Thyroid gland (tissue), 4 donors: ENCODE data around the gene FAM117B. TPM values are rescaled to one million over a fixed set of nuclear protein-coding genes. Genes with fewer than 3 reads are reported as not detected.

Experiments used
- DNase-seq, 2 donors: peaks; one replicate each; pipeline ENCODE4 v3.0.0-alpha.2; 2019
- H3K27ac ChIP-seq, 3 donors: fragments of 200-600 bp; sonication (generic); 1 replicate in 2 of 3; 2 replicates in 1 of 3; pipeline ENCODE4 v1.5.1; 2016 to 2019; ENCODE audit warnings: mild to moderate bottlenecking in 1 of 3, moderate library complexity in 1 of 3
- H3K27me3 ChIP-seq: fragments of 200-600 bp; sonication (generic); one replicate; pipeline ENCODE4 v1.5.1; 2019
- H3K36me3 ChIP-seq, 2 donors: fragments of 200-600 bp; sonication (generic); one replicate each; pipeline ENCODE4 v1.5.1; 2016 to 2019
- H3K4me1 ChIP-seq, 2 donors: fragments of 200-600 bp; sonication (generic); one replicate each; pipeline ENCODE4 v1.5.1; 2017 to 2019
- H3K4me3 ChIP-seq, 3 donors: fragments of 200-600 bp; sonication (generic); replicated peaks in 1 of 3; 1 replicate in 2 of 3; 2 replicates in 1 of 3; pipeline ENCODE4 v1.5.1; 2016; ENCODE audit warnings: mild to moderate bottlenecking in 1 of 3
- H3K9me3 ChIP-seq: fragments of 200-600 bp; sonication (generic); one replicate; pipeline ENCODE4 v1.5.1; 2017
- CTCF ChIP-seq, 6 experiments: fragments of 200-600 bp in 3 of 6; fragments of 450-650 bp in 3 of 6; sonication (generic) in 3 of 6; IDR thresholded peaks; one replicate each; pipeline ENCODE4 v1.5.1; 2016 to 2019; ENCODE audit warnings: antibody characterized with exemption in 6 of 6, mild to moderate bottlenecking in 2 of 6, inconsistent platforms in 1 of 6, moderate library complexity in 1 of 6
- POLR2A ChIP-seq, 2 donors: fragments of 450-650 bp; IDR thresholded peaks; one replicate each; pipeline ENCODE4 v1.6.1; 2017; ENCODE audit warnings: antibody characterized with exemption in 2 of 2, mild to moderate bottlenecking in 2 of 2, moderate library complexity in 1 of 2
- WGBS, 2 donors: methylation state at CpG; one replicate each; pipeline ENCODE4 v1.1.5; 2017; 5-methylcytosine and 5-hydroxymethylcytosine counted together
- intact Hi-C: fragments of 100-400 bp; cut with DNase I; formaldehyde crosslinking; loops from one replicate; pipeline ENCODE4 v1.15.1; 2023
- total RNA-seq, 4 donors: library from RNA; depleted of rRNA; stranded (reverse); fragments of >200 nt; gene quantifications; one replicate each; pipeline ENCODE4 v1.2.3, GENCODE V29; 2016

FAM117B gene
- total RNA-seq, 4 donors from 2014 or later: 6.7 to 12.4 (median 7.7) TPM

GRCh38 chr2:202599105-202599504 lies 35.7 kb upstream of the FAM117B start:
- H3K4me1 ChIP-seq: no peaks in the 10 kb centered on the region
- no peaks in the 10 kb centered on the region for H3K36me3 ChIP-seq
- WGBS, 2 donors: 94 to 99% methylated on average over 2 of the region's 2 CpGs
- H3K4me3 ChIP-seq: no peak overlapping the region
- intact Hi-C loops: no loop called here
- H3K27ac ChIP-seq: no peak overlapping the region
- H3K27me3 ChIP-seq: no peaks in the 10 kb centered on the region
- TF ChIP-seq CTCF (IDR thresholded peaks at IDR 0.05) (no peak), POLR2A (IDR thresholded peaks at IDR 0.05) (no peak)
- H3K9me3 ChIP-seq: no peaks in the 10 kb centered on the region
- no peak for DNase-seq

GRCh38 chr2:202599911-202600310 lies 34.9 kb upstream of the FAM117B start:
- 83 to 88% methylated on average over 4 of the region's 4 CpGs for WGBS, 2 donors
- no peaks in the 10 kb centered on the region for H3K9me3 ChIP-seq
- no peaks in the 10 kb centered on the region for H3K27me3 ChIP-seq
- H3K4me3 ChIP-seq: no peak overlapping the region
- H3K36me3 ChIP-seq: no peaks in the 10 kb centered on the region
- no peak for TF ChIP-seq POLR2A (IDR thresholded peaks at IDR 0.05)
- TF ChIP-seq CTCF (IDR thresholded peaks at IDR 0.05): no peak
- DNase-seq: no peak
- H3K4me1 ChIP-seq: no peaks in the 10 kb centered on the region
- intact Hi-C loops: no loop called here
- no peak overlapping the region for H3K27ac ChIP-seq

GRCh38 chr2:202604699-202605098 lies 30.1 kb upstream of the FAM117B start:
- no peak overlapping the region for H3K4me3 ChIP-seq
- H3K36me3 ChIP-seq: no peaks in the 10 kb centered on the region
- no peaks in the 10 kb centered on the region for H3K9me3 ChIP-seq
- no peak overlapping the region for H3K27ac ChIP-seq
- no peaks in the 10 kb centered on the region for H3K4me1 ChIP-seq
- no peaks in the 10 kb centered on the region for H3K27me3 ChIP-seq
- TF ChIP-seq CTCF (IDR thresholded peaks at IDR 0.05): no peak
- 82 to 85% methylated on average over 4 of the region's 4 CpGs for WGBS, 2 donors
- intact Hi-C loops: no loop called here
- DNase-seq: no peak

- no peak overlapping the region for H3K27ac ChIP-seq
- no peaks in the 10 kb centered on the region for H3K4me1 ChIP-seq
- H3K4me3 ChIP-seq: no peak overlapping the region
- no peaks in the 10 kb centered on the region for H3K27me3 ChIP-seq
- no peaks in the 10 kb centered on the region for H3K36me3 ChIP-seq
- no peaks in the 10 kb centered on the region for H3K9me3 ChIP-seq
- DNase-seq: no peak
- intact Hi-C loops: no loop called here
- no peak for TF ChIP-seq POLR2A (IDR thresholded peaks at IDR 0.05)
- TF ChIP-seq CTCF (IDR thresholded peaks at IDR 0.05): no peak
- WGBS, 2 donors: 86 to 92% methylated on average over 1 of the region's 1 CpG
These were observed 29.6 kb upstream of the FAM117B start for GRCh38 chr2:202605174-202605573.

- no peak for DNase-seq
- Histone ChIP-seq H3K4me1 (no peaks in the 10 kb centered on the region), H3K27me3 (no peaks in the 10 kb centered on the region), H3K4me3 (no peak overlapping the region), H3K9me3 (no peaks in the 10 kb centered on the region), H3K27ac (no peak overlapping the region), H3K36me3 (no peaks in the 10 kb centered on the region)
- TF ChIP-seq POLR2A (IDR thresholded peaks at IDR 0.05): no peak
- 94 to 95% methylated on average over 2 of the region's 2 CpGs for WGBS, 2 donors
- intact Hi-C loops: no loop called here
These were observed 26.5 kb upstream of the FAM117B start for GRCh38 chr2:202608142-202608852.
